Measurements from ENCODE around the gene MAEA.
"Not testable (repeated sequence)": the region's sequence is repeated elsewhere in the genome, so short reads cannot be mapped to it uniquely, and the experiment has no call there.

The MAEA gene

DNA sequence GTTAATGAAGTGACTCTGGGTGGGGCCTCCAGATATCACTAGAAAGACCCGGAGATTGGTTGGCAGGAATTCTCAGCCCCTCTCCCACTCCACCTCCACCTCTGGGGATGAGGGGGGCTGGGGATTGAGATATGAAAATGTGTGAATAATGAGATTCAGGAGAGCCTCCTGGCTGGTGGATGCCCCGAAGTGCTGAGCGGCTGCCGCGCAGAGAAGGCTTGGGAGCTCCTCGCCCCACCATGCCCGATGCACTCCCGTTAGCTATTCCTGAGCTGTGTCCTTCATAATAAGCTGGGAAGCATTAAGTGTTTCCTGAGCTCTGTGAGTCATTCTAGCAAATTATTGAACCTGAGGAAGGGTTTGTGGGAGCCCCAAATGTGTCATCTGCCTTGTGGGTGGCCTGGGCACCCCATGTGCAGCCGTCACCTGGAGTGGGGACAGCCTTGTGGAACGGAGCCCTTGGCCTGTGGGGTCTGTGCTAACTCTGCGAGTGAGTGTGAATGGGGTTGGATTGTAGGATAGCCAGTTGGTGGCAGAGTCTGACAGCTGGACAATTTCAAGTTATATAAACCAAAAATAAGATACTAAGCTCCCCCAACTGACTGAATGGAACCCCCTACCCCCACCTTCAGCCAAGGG lies 4.4 kb upstream of the MAEA start:
- DNase-seq = no peak

DNA sequence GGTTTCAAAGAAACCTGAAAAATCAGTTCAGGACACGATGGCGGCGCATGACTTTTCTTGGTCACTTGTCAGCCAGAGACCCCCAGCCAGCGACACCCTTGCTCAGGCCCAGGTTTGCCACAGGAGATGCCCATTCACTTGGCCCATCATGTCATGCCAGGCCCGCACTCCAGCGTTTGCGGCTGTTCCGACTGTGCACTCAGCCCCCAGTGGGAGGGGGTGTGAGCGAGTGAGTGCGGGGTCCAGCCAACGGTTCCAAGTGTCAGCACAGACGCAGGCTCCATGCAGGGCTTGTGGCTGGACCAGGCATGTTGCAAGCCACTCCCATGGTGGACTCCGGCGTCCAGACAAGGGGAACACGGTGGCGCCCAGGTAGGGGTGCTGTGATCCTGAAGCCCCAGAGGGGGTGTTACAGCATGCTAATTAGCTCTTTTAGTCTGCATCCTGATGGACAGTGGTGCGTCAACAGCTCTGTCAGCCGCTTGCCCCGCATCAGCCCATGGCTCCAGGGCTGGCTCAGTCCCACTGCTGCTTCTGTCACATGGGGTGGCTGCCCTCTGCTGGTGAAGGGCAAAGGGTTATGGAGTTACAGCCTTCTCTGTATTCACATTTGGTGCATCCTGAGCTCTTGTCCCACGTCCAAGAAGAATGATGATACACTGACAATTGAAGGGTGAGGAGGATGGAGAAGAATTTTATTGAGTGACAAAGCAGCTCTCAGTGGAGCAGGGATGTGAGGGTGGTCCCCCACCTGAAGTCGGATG lies 3.7 kb upstream of the MAEA start:
- peak; percentile 50 for DNase-seq

DNA sequence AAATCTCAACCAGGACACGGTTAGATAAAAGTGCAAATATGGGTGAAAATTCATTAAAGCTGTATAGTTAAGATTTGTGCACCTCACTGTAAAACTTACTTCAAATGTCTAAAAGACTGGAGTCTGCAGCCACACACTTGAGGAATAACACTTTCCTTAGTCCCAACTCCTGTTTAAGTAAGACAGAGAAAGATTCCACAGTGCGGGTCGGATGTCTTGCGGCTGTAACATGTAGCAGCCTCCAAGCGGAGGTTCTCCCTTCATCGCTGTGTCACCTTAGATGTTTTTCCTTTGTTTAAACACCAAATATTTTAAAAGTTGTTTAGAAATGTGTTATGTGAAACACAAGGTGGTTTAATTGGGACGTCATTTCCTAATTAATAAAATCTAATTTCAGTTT lies 905 bp upstream of the MAEA start:
- DNase-seq = no peak

DNA sequence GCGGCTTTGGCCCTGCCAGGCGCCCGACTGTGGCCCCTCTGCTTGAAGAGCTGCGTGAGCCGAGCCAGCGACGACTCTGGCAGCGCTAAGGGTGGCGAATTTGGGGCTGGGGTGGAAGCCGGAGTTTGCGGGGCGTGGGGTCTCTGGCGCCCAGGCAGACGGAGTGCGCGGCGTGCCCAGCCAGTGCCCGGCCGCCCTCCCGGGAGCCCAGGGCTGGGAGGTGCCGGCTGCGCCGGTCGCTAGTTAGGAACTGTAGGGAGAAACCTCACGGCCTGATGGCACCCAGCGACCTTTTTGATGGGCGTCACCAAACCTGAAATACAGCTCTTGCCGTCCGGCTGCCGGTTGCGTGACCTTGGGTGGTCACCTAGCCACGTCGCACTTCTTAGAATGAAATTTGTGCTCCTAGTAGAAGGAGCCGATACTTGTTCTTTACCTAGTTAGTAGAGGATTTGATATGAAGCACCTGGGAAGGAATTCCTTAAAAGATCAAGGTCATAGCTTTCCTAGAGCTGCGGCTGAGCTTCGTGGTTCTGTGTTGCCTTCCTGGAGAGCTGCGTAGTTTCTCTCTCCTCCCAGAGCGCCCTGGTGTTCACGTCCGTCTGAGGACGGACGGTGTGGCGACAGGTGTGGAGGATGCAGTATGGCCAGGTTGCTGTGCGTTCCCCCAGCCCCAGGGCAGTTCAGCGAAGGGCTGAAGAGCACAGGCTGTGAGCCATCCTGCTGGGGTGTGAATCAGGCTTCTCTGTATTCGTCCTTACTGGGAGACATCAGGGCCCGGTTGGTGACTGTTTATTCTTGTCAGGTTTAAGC lies 680 bp downstream of the MAEA start:
- DNase-seq = peak; percentile 37

DNA sequence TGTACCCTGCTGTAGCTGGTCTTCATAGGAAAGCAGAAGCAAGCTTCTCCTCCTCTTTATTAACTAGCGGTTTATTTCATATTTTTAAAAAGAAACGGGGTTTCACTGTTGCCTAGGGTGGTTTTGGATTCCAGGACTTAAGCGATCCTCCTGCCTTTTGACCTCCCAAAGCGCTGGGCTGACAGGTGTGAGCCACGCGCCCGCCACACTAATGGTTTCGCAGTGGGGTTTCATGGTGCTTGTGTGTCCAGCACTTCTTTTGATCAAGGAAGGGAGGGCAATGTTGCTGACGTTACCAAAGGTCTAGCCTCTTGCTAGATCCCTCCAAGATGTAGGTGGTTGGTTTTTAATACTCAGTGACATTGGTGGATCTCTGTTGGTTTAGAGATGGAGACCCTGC lies 1.4 kb downstream of the MAEA start:
- DNase-seq = no peak

DNA sequence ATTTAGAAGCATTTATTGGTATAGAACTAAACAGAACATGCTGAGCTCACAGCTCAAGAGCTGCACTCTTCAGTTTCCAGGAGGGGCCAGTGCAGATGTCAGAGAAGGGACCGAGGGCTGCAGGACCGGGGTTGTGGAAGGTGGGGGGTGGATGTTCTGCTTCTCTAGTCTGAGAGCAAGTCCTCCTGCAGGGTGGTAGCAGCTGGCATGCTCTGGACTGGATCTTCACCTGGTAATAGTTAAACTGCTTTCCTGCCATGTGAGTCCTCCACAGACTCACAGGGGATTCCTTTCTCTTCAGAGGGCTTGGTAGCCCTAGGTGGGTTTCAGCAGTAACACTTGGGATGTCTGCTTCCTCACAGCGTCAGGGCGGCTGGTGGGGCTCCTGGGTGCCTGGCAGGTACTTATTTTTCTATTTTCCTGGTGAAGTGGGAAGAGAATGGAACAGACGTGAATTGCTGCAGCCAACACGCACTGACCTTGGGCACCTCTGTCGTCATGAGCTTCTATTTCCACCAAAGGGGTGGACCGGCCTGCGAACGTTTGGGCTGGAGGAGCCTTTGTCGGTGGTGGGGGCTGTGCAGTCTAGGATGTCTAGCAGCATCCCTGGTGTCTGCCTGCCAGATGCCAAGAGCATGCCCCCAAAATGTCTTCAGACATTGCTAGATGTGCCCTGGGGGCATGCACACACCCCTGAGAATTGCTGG lies 2.5 kb downstream of the MAEA start:
- DNase-seq = no peak

DNA sequence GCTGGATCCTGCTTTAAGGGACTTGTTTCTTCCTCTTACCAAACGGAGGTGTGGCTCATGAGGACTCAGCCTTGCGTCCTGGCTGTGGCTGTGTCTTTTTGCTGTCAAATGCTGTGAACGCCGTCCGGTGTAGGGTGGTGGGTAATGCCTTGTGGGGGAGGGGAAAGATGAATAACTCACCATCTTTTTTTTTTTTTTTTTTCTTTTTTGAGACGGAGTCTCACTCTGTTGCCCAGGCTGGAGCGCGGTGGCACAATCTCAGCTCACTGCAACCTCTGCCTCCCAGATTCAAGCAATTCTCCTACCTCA lies 3.0 kb downstream of the MAEA start:
- not testable (repeated sequence) for DNase-seq

DNA sequence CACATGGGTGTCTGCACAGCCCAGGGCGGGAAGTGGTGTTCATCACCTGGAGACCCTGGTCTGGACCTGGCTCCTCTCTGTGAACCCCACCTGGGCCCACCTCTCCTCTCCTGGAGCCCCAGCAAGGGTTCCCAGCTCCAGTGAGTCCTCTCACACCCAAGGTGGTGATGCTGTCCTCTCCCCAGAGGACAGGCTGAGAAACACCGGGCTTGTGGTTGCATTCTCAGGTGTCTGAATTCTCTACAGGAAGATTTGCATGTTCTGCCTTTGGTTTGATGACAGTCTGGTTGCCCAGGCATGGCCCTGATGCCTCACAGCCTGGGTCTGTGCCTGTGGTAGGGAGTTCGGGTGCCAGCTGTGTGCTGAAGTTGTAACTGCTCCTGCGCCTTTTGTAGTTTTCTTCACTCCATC lies 3.8 kb downstream of the MAEA start:
- DNase-seq = no peak

DNA sequence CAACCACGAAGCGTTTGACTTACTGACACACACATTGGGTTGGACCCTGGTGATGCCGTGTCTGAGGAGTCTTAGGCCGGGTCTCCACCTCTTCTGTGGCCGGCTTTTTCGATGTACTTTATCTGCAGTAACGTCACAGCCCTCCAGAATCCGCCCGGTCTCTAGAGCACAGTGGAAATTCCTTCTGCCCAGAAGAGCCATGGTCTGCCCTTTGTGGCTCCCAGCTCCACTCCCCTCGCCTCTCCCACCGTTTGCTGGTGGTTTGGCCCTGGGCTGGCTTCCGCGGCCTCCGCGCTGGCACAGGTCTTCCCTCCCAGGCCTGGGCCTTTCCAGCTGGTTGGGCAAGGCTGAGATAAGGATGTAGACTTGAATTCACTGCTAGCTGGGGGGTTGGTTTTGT lies 4.3 kb downstream of the MAEA start:
- no peak for DNase-seq

DNA sequence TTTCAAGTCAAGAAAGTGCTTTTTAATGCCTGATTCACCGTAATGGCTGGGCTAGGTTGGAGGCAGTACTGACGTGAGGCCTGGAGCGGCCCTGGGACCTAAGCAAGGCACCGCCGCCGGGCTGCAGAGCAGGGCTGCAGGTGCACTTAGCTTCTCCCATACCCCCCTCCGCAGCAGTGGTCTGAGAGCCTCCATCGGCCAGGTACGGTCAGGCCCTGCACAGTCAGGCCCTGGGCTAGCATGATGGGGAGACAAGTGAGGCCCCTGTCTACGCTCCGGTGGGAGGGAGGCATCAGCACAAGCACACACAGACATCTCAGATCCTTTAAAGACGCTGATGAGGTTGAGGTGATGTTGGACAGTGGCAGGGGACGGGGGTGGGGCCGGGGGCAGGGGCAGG lies 4.7 kb downstream of the MAEA start:
- no peak for DNase-seq

DNA sequence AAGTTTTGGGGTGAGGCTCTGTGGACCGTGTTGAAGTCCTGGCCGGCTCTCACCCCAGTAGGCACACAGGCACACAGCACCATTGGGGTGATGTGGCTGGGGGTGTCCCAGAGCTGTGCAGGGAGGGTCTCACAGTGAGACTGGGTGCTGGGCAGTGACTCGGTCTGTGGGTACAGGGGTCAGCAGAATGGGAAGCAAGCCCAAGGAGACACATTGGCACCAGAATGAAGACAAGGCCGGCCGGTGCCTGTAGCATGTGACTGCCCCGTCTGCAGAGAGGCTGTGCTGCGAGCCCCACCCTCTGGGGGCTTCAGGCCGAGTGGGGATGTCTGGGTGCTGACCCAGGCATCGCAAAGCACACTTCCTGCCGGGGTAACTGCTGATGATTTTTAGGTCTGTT lies 5.2 kb downstream of the MAEA start:
- no peak for DNase-seq

DNA sequence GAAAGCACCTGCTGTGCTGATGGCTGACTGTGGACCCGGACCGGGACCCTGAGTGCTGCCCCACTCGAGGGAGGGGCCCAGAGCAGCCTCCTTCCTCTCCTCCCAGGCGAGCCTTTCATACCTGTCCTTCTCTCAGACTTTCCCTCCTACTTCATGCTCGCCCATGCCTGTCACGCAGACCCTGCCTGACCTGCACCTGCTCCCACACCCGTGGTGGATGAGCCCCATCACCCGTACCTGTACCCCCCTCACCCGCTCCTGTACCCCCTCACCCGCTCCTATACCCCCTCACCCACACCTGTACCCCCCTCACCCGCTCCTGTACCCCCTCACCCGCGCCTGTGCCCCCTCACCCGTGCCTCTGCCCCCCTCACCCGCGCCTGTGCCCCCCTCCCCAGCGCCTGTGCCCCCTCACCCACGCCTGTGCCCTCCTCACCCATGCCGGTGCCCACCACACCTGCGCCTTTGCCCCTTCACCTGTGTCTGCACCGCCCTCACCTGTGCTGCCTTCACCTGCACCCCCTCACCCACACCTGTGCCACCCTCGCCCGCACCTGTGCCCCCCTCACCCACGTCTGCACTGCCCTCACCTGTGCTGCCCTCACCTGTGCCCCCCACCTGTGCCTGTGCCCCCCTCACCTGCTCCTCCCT lies 5.8 kb downstream of the MAEA start:
- DNase-seq = no peak

DNA sequence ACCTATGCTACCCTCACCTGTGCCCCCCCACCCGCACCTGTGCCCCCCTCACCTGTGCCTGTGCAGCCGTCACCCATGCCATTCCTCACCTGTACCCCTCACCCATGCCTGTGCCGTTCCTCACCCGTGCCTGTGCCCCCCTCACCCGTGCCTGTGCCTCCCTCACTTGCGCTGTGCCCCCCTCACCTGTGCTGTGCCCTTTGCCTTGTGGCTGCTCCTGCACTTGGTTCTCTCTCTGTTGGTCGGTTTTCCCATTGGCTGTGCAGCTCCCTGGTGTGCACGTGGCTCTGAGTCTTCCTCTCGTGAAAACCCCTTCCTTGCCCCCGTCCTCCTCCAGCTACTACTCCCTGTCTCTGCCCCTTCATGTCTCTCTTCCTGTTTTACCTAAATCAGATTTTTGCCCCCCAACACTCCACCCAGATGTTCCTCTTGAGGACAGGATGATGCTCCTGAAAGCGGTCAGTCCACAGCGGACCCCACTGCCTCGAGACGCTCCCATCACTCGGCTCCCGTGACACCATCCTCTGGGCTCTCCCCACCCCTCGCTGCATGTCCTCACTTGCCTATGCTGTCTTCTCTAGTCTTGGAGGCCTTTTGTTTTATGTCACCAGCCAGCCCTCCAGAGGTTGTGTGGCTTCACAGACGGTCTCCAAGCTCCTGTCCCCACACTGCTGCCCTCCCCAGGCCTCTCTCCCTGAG lies 6.8 kb downstream of the MAEA start:
- no peak for DNase-seq

DNA sequence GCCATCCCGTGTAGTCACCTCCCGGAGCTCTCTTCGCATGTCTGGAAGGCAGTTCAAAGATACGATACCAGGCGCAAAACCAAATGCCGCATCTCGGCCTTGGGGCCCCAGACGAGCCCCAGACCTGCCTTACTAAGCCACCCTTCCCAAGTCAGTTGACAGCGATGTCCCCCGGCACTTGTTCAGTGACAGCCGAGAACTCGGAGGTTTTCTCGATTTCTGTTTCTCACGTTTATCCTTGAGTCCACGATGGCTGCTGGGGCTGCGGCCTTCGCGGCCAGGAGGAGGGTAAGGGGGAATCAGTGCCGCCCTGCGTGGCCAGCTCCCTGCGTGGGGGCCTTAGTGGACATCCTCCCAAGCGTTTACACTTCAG lies 7.3 kb downstream of the MAEA start:
- no peak for DNase-seq

DNA sequence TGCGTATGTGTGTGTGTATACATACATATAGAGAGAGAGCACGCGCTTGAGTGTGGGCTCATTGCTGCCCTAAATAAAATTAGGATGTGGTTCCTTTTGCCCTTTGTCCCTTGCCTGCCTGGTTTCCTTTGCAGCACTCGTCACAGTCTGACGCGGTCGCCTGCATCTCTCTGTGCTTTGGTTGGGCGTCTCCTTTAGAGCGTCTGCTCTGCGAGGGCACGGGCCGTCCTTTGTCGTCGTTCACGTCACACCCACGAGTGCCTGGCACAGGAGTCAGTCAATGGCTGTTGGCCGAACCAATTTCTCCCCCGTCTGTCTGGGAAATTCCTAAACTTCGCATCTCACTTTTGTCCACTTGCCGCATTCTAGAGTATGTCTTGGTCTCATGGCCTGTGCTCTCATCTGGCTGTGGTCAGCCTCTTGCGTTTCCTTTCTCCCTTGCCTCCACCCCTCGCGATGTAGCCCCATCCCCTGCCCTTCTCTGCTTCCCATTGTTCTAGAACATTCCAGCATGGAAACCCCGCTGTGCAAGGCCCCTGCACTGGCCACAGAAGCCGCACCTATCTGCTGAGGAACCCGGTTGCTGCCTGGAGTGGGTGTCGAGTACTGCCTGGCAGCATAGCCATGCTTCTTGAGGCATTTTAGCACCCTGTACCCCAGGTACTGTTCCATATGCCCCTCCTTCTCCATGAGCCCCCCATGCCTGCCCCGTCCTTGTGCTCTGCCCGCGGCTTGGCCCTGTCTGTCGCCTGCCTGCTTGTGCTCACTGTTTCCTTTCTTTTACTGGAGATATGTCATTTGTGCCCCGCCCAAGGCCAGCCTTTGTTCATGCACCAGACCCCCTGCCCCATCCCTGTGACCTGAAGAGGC lies 8.0 kb downstream of the MAEA start:
- no peak for DNase-seq

DNA sequence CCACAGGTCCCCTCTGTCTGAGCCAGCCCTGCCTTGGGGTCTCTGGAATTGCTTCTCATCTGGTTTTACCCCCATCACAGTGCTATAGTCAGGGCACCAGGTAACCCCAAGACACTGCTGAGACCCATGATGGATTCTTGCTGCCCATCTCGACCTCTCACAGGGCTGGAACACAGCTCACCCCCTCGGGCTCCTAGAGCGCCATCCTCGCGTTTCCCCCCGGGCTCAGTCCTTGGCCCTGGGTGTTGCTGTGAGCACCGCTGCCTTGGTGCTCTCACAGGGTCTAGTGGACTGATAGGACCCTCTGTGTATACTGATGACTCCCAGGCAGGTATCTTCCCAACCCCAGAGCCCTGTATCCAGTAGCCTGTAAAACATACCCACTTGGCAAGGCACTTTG lies 8.8 kb downstream of the MAEA start:
- no peak for DNase-seq

DNA sequence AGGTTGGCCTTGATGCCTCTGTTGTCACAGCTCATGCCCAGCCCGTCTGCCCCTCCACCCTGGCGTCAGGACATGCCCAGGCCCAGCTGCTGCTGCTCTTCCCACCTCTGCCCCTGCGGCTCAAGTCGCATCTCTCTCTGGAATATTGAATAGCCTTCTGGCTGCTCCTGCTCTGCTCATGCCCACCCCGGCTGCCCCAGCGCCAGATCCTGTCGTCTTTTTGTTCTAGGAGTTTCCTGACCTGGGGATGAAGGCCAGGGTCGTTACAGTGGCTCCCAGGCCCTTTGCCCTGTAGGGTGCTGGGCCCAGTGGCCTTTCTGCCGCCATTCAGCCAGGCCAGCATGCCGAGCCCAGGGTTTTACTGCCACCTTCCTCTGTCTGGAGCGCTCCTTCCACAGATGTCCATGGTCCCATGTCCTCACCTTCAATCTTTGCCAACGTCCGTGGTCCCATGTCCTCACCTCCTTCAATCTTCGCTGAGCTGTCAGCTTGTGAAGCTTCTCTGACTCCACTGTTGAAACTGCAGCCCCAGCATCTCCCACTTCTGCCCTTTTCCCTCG lies 9.7 kb downstream of the MAEA start:
- DNase-seq = no peak

DNA sequence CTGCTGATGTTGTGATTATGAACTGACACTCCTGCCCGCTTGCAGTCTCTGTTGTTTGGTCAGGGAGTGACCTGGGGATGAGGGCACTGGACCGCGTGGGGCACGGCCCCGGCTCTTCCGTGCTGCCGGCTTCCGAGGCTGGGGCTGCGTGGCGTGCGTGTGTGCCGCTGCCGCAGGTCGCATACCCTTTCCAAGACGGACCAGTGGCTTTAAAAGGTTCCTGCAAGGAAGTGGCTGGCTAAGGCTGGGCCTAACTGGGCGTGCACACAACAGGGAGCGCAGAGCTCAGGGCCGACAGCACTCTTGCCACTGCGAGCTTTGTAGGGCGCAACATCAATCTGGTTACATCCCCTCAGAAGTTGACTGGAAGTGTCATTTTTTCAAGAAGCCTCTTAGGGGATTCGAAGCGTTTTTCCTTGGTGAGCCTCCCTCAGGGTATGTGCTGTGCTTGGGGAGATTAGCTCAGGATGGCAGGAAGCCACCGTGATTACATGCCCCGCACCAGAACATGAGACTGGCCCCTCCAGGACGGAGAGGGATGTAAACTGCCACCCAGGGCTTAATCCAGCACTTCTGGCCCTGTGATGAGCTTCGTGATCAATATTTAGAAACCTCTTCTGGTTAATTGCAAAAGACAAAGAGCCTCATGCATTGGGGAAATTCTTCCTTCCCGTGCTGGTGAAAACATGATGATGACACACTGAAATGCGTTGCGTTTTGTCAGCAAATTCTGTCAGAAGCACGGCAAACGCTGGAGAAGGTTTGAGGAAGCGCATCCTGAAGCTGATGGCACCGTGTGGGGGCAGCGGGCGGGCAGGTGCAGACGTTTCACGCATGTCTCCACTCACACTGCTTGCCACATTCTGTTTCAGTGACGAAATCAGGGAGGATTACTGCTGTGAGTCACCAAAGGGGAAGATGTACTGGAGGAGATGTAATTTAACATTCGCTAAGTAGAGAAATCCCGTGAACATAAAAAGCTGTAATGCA lies 11.1 kb downstream of the MAEA start:
- DNase-seq = peak; percentile 99

DNA sequence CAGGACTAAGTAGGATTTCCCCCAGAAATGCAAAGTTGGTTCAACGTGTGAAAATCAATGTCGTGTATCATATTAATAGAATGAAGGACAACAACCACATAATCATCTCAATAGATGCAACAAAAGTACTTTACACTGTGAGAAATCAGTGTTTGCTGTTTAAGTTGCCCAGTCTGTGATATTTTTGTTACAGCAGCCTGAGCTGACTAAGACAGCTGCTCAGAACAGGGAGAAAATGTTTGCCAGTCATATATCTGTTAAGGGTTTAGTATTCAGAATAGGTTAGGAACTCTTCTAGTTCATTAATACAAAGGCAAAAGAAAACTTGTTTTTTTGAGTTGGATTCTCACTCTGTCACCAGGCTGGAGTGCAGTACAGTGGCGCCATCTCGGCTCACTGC lies 12.5 kb downstream of the MAEA start:
- no peak for DNase-seq

DNA sequence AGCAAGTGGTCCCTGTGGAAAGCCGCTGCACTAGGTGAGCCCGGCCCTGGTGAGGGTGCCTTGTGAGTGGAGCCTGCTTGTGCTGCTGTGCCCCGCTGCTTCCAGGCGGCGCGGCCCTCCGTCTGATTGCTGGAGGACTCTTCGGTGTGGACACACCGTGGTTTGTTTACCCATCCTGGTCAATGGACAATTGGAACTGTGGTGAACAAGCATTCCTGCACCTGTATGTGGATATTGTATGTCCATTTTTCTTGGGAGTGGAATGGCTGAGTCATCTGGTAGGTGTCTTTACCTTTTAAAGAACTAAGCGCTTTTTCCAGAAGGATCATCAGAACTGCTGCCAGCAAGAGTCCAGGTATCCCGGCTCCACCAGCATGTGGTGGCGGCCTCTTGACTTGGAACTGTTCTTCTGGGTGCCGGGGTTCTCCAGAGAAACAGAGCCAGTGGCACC lies 15.6 kb downstream of the MAEA start:
- DNase-seq = no peak

All from inflammatory macrophage treated with lipopolysaccharide for 4 hours (primary cell).